ENCODE results near the gene FAM25C. TPM values are rescaled to one million over a fixed set of nuclear protein-coding genes. Genes with fewer than 3 reads are reported as not detected.
"Not testable (repeated sequence)": the region's sequence is repeated elsewhere in the genome, so short reads cannot be mapped to it uniquely, and the experiment has no call there.

Gene FAM25C
- total RNA-seq, 2 experiments from 2014 or later: not detected

GRCh38 chr10:47975409-47975808 is 24.2 kb downstream of the FAM25C start:
- H3K4me3 Mint-ChIP-seq; H3K9me3 Mint-ChIP-seq (ENCODE audit: low read depth); POLR2A ChIA-PET; DNase-seq; CTCF ChIA-PET; H3K27me3 Mint-ChIP-seq; intact Hi-C loops (cut with DNase I, micrococcal nuclease); ATAC-seq; H3K27ac Mint-ChIP-seq; H3K4me1 Mint-ChIP-seq; H3K36me3 Mint-ChIP-seq (ENCODE audit: low read depth): not testable (repeated sequence)

GRCh38 chr10:47973131-47973530 is 26.5 kb downstream of the FAM25C start:
- H3K36me3 Mint-ChIP-seq (ENCODE audit: low read depth); H3K9me3 Mint-ChIP-seq (ENCODE audit: low read depth); H3K27ac Mint-ChIP-seq; H3K4me1 Mint-ChIP-seq; H3K27me3 Mint-ChIP-seq; CTCF ChIA-PET; H3K4me3 Mint-ChIP-seq; ATAC-seq; intact Hi-C loops (cut with DNase I, micrococcal nuclease); DNase-seq; POLR2A ChIA-PET: not testable (repeated sequence)

GRCh38 chr10:47972077-47972476 is 27.5 kb downstream of the FAM25C start:
- H3K9me3 Mint-ChIP-seq (ENCODE audit: low read depth); H3K27ac Mint-ChIP-seq; H3K27me3 Mint-ChIP-seq; intact Hi-C loops (cut with DNase I, micrococcal nuclease); H3K4me3 Mint-ChIP-seq; H3K4me1 Mint-ChIP-seq; ATAC-seq; POLR2A ChIA-PET; DNase-seq; CTCF ChIA-PET; H3K36me3 Mint-ChIP-seq (ENCODE audit: low read depth): not testable (repeated sequence)

GRCh38 chr10:47971598-47971997 is 28.0 kb downstream of the FAM25C start:
- H3K9me3 Mint-ChIP-seq (ENCODE audit: low read depth); POLR2A ChIA-PET; H3K36me3 Mint-ChIP-seq (ENCODE audit: low read depth); DNase-seq; ATAC-seq; H3K27ac Mint-ChIP-seq; H3K4me1 Mint-ChIP-seq; H3K4me3 Mint-ChIP-seq; H3K27me3 Mint-ChIP-seq; CTCF ChIA-PET; intact Hi-C loops (cut with DNase I, micrococcal nuclease): not testable (repeated sequence)

DNA sequence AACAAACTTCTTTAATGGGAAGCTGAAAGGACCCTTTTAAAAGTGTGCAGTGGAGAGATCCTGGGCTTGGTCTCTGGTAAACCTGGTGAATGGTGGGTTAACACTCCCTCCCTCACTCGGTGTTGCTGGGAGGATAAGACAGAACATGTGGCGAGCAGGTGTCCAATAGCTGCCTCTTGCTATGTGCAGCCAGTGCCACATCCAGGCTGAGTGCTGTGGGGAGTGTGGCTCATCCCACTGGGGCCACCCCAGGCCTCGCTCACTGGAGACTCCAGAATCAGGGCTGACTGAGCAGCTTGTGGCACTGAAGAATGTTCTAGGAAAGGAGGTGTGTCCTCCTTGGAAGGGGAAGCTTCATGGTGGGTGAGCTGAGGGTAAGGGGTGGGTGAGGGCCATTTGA is 29.5 kb downstream of the FAM25C start:
- CTCF ChIA-PET; H3K4me3 Mint-ChIP-seq; H3K36me3 Mint-ChIP-seq (ENCODE audit: low read depth); H3K27me3 Mint-ChIP-seq; H3K9me3 Mint-ChIP-seq (ENCODE audit: low read depth); DNase-seq; intact Hi-C loops (cut with DNase I, micrococcal nuclease); POLR2A ChIA-PET; H3K4me1 Mint-ChIP-seq; H3K27ac Mint-ChIP-seq; ATAC-seq: not testable (repeated sequence)

DNA sequence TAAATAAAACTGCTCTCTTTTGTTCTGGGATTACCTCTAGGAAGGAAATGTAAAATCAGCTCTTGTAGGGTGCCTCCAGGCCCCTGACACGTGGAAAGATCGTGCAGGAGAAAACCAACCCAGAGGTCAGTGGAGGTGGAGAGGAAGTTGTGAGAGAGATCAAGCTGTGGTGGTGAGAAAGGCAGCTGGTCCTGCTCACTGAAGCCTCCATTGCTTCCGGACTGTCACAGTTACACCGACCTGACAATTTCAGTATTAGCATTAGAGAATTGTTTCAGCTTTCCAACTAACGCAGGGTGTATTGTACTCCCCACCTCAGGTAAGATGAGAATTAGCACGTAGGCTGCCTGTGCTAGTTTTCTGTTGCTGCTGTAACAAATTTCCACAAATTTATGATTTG is 30.6 kb downstream of the FAM25C start:
- intact Hi-C loops (cut with DNase I, micrococcal nuclease); DNase-seq; H3K36me3 Mint-ChIP-seq (ENCODE audit: low read depth); H3K9me3 Mint-ChIP-seq (ENCODE audit: low read depth); H3K27ac Mint-ChIP-seq; H3K4me3 Mint-ChIP-seq; H3K4me1 Mint-ChIP-seq; H3K27me3 Mint-ChIP-seq; ATAC-seq; POLR2A ChIA-PET; CTCF ChIA-PET: not testable (repeated sequence)

- CTCF ChIA-PET; DNase-seq; intact Hi-C loops (cut with DNase I, micrococcal nuclease); POLR2A ChIA-PET; H3K4me3 Mint-ChIP-seq; H3K9me3 Mint-ChIP-seq (ENCODE audit: low read depth); H3K27me3 Mint-ChIP-seq; H3K4me1 Mint-ChIP-seq; H3K27ac Mint-ChIP-seq; H3K36me3 Mint-ChIP-seq (ENCODE audit: low read depth); ATAC-seq: not testable (repeated sequence)
These were observed 35.1 kb downstream of the FAM25C start for GRCh38 chr10:47964280-47965063.

GRCh38 chr10:47962785-47963184 is 36.8 kb downstream of the FAM25C start:
- intact Hi-C loops (cut with DNase I, micrococcal nuclease); H3K27ac Mint-ChIP-seq; H3K9me3 Mint-ChIP-seq (ENCODE audit: low read depth); H3K27me3 Mint-ChIP-seq; CTCF ChIA-PET; POLR2A ChIA-PET; H3K4me1 Mint-ChIP-seq; H3K36me3 Mint-ChIP-seq (ENCODE audit: low read depth); H3K4me3 Mint-ChIP-seq; ATAC-seq; DNase-seq: not testable (repeated sequence)

GRCh38 chr10:47960699-47961098 is 38.9 kb downstream of the FAM25C start:
- H3K27ac Mint-ChIP-seq; CTCF ChIA-PET; H3K4me3 Mint-ChIP-seq; H3K4me1 Mint-ChIP-seq; H3K9me3 Mint-ChIP-seq (ENCODE audit: low read depth); ATAC-seq; H3K27me3 Mint-ChIP-seq; intact Hi-C loops (cut with DNase I, micrococcal nuclease); H3K36me3 Mint-ChIP-seq (ENCODE audit: low read depth); POLR2A ChIA-PET; DNase-seq: not testable (repeated sequence)

- POLR2A ChIA-PET; H3K27me3 Mint-ChIP-seq; H3K27ac Mint-ChIP-seq; ATAC-seq; DNase-seq; CTCF ChIA-PET; H3K9me3 Mint-ChIP-seq (ENCODE audit: low read depth); H3K4me3 Mint-ChIP-seq; H3K4me1 Mint-ChIP-seq; intact Hi-C loops (cut with DNase I, micrococcal nuclease); H3K36me3 Mint-ChIP-seq (ENCODE audit: low read depth): not testable (repeated sequence)
These were observed 39.9 kb downstream of the FAM25C start for GRCh38 chr10:47959677-47960076.

GRCh38 chr10:47957158-47957557 is 42.4 kb downstream of the FAM25C start:
- H3K9me3 Mint-ChIP-seq (ENCODE audit: low read depth); H3K4me3 Mint-ChIP-seq; H3K27ac Mint-ChIP-seq; POLR2A ChIA-PET; H3K27me3 Mint-ChIP-seq; DNase-seq; H3K4me1 Mint-ChIP-seq; ATAC-seq; H3K36me3 Mint-ChIP-seq (ENCODE audit: low read depth); CTCF ChIA-PET; intact Hi-C loops (cut with DNase I, micrococcal nuclease): not testable (repeated sequence)

GRCh38 chr10:47947424-47947823 is 52.2 kb downstream of the FAM25C start:
- H3K4me1 Mint-ChIP-seq; H3K27me3 Mint-ChIP-seq; ATAC-seq; POLR2A ChIA-PET; H3K9me3 Mint-ChIP-seq (ENCODE audit: low read depth); intact Hi-C loops (cut with DNase I, micrococcal nuclease); H3K27ac Mint-ChIP-seq; H3K36me3 Mint-ChIP-seq (ENCODE audit: low read depth); DNase-seq; H3K4me3 Mint-ChIP-seq; CTCF ChIA-PET: not testable (repeated sequence)
